ENCODE results near the gene TSFM.
A peak's percentile ranks its signal among the peaks of the same experiment; 100 is the strongest.

TSFM gene

GRCh38 chr12:57782608-57783465, at the start of gene TSFM:
TSS of gene TSFM (plus strand) at chr12:57782787. CDS start at chr12:57782802, 15 bp downstream.
- Histone ChIP-seq H3K4me3 (peak within 1 kb of the TSS; percentile 91), H3K27me3 (ENCODE audit: low read depth) (no peaks in the 10 kb centered on the region), H3K9me3 (no peaks in the 10 kb centered on the region), H3K36me3 (replicated peaks) (peaks cover 45% of the 10 kb centered on the region), H3K4me1 (no peaks in the 10 kb centered on the region; the same call in 1 of the 2 replicates)
- in situ Hi-C loops (cut with MboI; ENCODE audit: low sequenced_read_pairs) = no loop called here
- peak; percentile 84 to 97 for DNase-seq (ENCODE audit: low spot score in 2 of 2)

GRCh38 chr12:57733928-57734327, 48.7 kb upstream of the TSFM start:
- no peak for DNase-seq (ENCODE audit: low spot score in 2 of 2)
- H3K4me3 ChIP-seq = no peak overlapping the region
- H3K9me3 ChIP-seq = no peaks in the 10 kb centered on the region
- H3K36me3 ChIP-seq (replicated peaks) = no peaks in the 10 kb centered on the region
- H3K27me3 ChIP-seq (ENCODE audit: low read depth) = peaks cover 3% of the 10 kb centered on the region; the same call in 1 of the 2 replicates
- H3K4me1 ChIP-seq = no peaks in the 10 kb centered on the region
- in situ Hi-C loops (cut with MboI; ENCODE audit: low sequenced_read_pairs) = no loop called here

- peaks cover 3% of the 10 kb centered on the region; the same call in 1 of the 2 replicates for H3K27me3 ChIP-seq (ENCODE audit: low read depth)
- in situ Hi-C loops (cut with MboI; ENCODE audit: low sequenced_read_pairs) = no loop called here
These were observed 48.0 kb upstream of the TSFM start for GRCh38 chr12:57734591-57734990.

GRCh38 chr12:57735198-57735855, 47.3 kb upstream of the TSFM start:
- in situ Hi-C loops (cut with MboI; ENCODE audit: low sequenced_read_pairs) = no loop called here
- Histone ChIP-seq H3K36me3 (replicated peaks) (no peaks in the 10 kb centered on the region), H3K4me3 (no peak overlapping the region), H3K9me3 (no peaks in the 10 kb centered on the region), H3K4me1 (no peaks in the 10 kb centered on the region), H3K27me3 (ENCODE audit: low read depth) (peaks cover 3% of the 10 kb centered on the region; the same call in 1 of the 2 replicates)
- DNase-seq (ENCODE audit: low spot score in 2 of 2) = no peak

More at GRCh38 chr12:57734591-57734990, 48.0 kb upstream of the TSFM start:
- no peak for DNase-seq (ENCODE audit: low spot score in 2 of 2)
- H3K36me3 ChIP-seq (replicated peaks) = no peaks in the 10 kb centered on the region
- H3K9me3 ChIP-seq = no peaks in the 10 kb centered on the region
- H3K4me3 ChIP-seq = no peak overlapping the region
- H3K4me1 ChIP-seq = no peaks in the 10 kb centered on the region

- Histone ChIP-seq H3K36me3 (replicated peaks) (no peaks in the 10 kb centered on the region), H3K4me1 (no peaks in the 10 kb centered on the region), H3K4me3 (no peak overlapping the region), H3K27me3 (ENCODE audit: low read depth) (peaks cover 5% of the 10 kb centered on the region; the same call in 1 of the 2 replicates), H3K9me3 (no peaks in the 10 kb centered on the region)
- in situ Hi-C loops (cut with MboI; ENCODE audit: low sequenced_read_pairs) = no loop called here
- no peak for DNase-seq (ENCODE audit: low spot score in 2 of 2)
These were observed 46.4 kb upstream of the TSFM start for GRCh38 chr12:57735952-57736740.

GRCh38 chr12:57736741-57737466, 45.7 kb upstream of the TSFM start:
- H3K27me3 ChIP-seq (ENCODE audit: low read depth) = peaks cover 10% of the 10 kb centered on the region
- H3K9me3 ChIP-seq = no peaks in the 10 kb centered on the region
- no peak for DNase-seq (ENCODE audit: low spot score in 2 of 2)
- in situ Hi-C loops (cut with MboI; ENCODE audit: low sequenced_read_pairs) = no loop called here
- no peaks in the 10 kb centered on the region for H3K4me1 ChIP-seq
- no peaks in the 10 kb centered on the region for H3K36me3 ChIP-seq (replicated peaks)
- no peak overlapping the region for H3K4me3 ChIP-seq

- in situ Hi-C loops (cut with MboI; ENCODE audit: low sequenced_read_pairs) = no loop called here
- no peaks in the 10 kb centered on the region for H3K4me1 ChIP-seq
- DNase-seq (ENCODE audit: low spot score in 2 of 2) = no peak
- no peak overlapping the region for H3K4me3 ChIP-seq
- H3K9me3 ChIP-seq = no peaks in the 10 kb centered on the region
- H3K27me3 ChIP-seq (ENCODE audit: low read depth) = peaks cover 10% of the 10 kb centered on the region
- H3K36me3 ChIP-seq (replicated peaks) = no peaks in the 10 kb centered on the region
These were observed 44.8 kb upstream of the TSFM start for GRCh38 chr12:57737467-57738460.

- Histone ChIP-seq H3K4me1 (0 out of 2 replicates have a peak, but pooled peaks cover under 1% of the 10 kb centered on the region), H3K36me3 (replicated peaks) (no peaks in the 10 kb centered on the region), H3K4me3 (no peak within 1 kb of the TSS), H3K27me3 (ENCODE audit: low read depth) (peaks cover 10% of the 10 kb centered on the region), H3K9me3 (no peaks in the 10 kb centered on the region)
- in situ Hi-C loops (cut with MboI; ENCODE audit: low sequenced_read_pairs) = no loop called here
- DNase-seq (ENCODE audit: low spot score in 2 of 2) = no peak
These were observed 43.8 kb upstream of the TSFM start, which contains the start of gene AGAP2 for GRCh38 chr12:57738661-57739237. TSS of gene AGAP2 (minus strand) at chr12:57738742. CDS start at chr12:57738246, 496 bp downstream.

- H3K4me3 ChIP-seq = no peak overlapping the region
- no peaks in the 10 kb centered on the region for H3K9me3 ChIP-seq
- no peaks in the 10 kb centered on the region for H3K36me3 ChIP-seq (replicated peaks)
- in situ Hi-C loops (cut with MboI; ENCODE audit: low sequenced_read_pairs) = no loop called here
- peaks cover 10% of the 10 kb centered on the region for H3K27me3 ChIP-seq (ENCODE audit: low read depth)
- H3K4me1 ChIP-seq = 0 out of 2 replicates have a peak, but pooled peaks cover 6% of the 10 kb centered on the region
- DNase-seq (ENCODE audit: low spot score in 2 of 2) = no peak
These were observed 43.2 kb upstream of the TSFM start for GRCh38 chr12:57739387-57739786.

GRCh38 chr12:57739914-57740538, 42.6 kb upstream of the TSFM start:
- H3K4me1 ChIP-seq = 0 out of 2 replicates have a peak, but pooled peaks cover 6% of the 10 kb centered on the region

GRCh38 chr12:57740656-57741412, 41.8 kb upstream of the TSFM start:
- in situ Hi-C loops (cut with MboI; ENCODE audit: low sequenced_read_pairs) = no loop called here
- Histone ChIP-seq H3K9me3 (no peaks in the 10 kb centered on the region), H3K4me1 (peaks cover 11% of the 10 kb centered on the region), H3K27me3 (ENCODE audit: low read depth) (peaks cover 8% of the 10 kb centered on the region), H3K4me3 (no peak overlapping the region), H3K36me3 (replicated peaks) (no peaks in the 10 kb centered on the region)
- no peak for DNase-seq (ENCODE audit: low spot score in 2 of 2)

More at GRCh38 chr12:57739914-57740538, 42.6 kb upstream of the TSFM start:
- no peak for DNase-seq (ENCODE audit: low spot score in 2 of 2)
- in situ Hi-C loops (cut with MboI; ENCODE audit: low sequenced_read_pairs) = no loop called here
- no peaks in the 10 kb centered on the region for H3K9me3 ChIP-seq
- no peaks in the 10 kb centered on the region for H3K36me3 ChIP-seq (replicated peaks)
- peaks cover 10% of the 10 kb centered on the region for H3K27me3 ChIP-seq (ENCODE audit: low read depth)
- no peak overlapping the region for H3K4me3 ChIP-seq
